ENCODE data around the gene S100A14.

- TF ChIP-seq CTCF (IDR thresholded peaks at IDR 0.05; ENCODE audit: low read depth, low read length) = no peak
- no peak for TF ChIP-seq EZH2phosphoT487 (IDR thresholded peaks at IDR 0.05; ENCODE audit: low read depth)
These were observed 29.8 kb downstream of the S100A14 start for GRCh38 chr1:153586347-153586746.
